ENCODE results near the gene RMDN2.
"Not testable (repeated sequence)": the region's sequence is repeated elsewhere in the genome, so short reads cannot be mapped to it uniquely, and the experiment has no call there.

GRCh38 chr2:37937568-37937967 is 12.5 kb downstream of the RMDN2 start:
- not testable (repeated sequence) for TF ChIP-seq CTCF (conservative IDR thresholded peaks at IDR 0.05); EZH2 (IDR thresholded peaks at IDR 0.05; ENCODE audit: low read depth)
